Ovary (tissue), 9 donors: ENCODE results near the gene LRP2. TPM values are rescaled to one million over a fixed set of nuclear protein-coding genes. Genes with fewer than 3 reads are reported as not detected.

Experiments
- DNase-seq, 5 donors: peaks; one replicate each; pipeline ENCODE4 v3.0.0-alpha.2; 2019 to 2020
- H3K27ac ChIP-seq, 2 donors: fragments of 200-600 bp; one replicate each; pipeline versions ENCODE4 v1.5.1 to v1.8.0; 2019 to 2022
- H3K27me3 ChIP-seq: fragments of 200-600 bp; one replicate; pipeline ENCODE4 v1.8.0; 2022
- H3K36me3 ChIP-seq: fragments of 200-600 bp; sonication (generic); one replicate; pipeline ENCODE4 v1.5.1; 2019
- H3K4me1 ChIP-seq: one replicate; pipeline ENCODE4 v1.8.1; 2013; ENCODE audit warnings: mild to moderate bottlenecking, moderate library complexity; ENCODE audit not compliant: insufficient read depth
- H3K4me3 ChIP-seq: fragments of 200-600 bp; sonication (generic); one replicate; pipeline ENCODE4 v1.5.1; 2017
- H3K9me3 ChIP-seq, 2 donors: fragments of 200-600 bp in 1 of 2; sonication (generic) in 1 of 2; one replicate each; pipeline versions ENCODE4 v1.5.1 to v1.8.1; 2013 to 2019; ENCODE audit warnings: mild to moderate bottlenecking in 1 of 2, moderate library complexity in 1 of 2
- EP300 ChIP-seq: sonication (generic); formaldehyde crosslinking; IDR thresholded peaks from one replicate; pipeline ENCODE4 v1.6.1; 2017; ENCODE audit warnings: antibody characterized with exemption
- POLR2A ChIP-seq: fragments of 450-650 bp; IDR thresholded peaks from one replicate; pipeline ENCODE4 v1.6.1; 2017; ENCODE audit warnings: antibody characterized with exemption, mild to moderate bottlenecking, moderate library complexity
- WGBS, 3 donors: extraction: QIAGEN DNeasy Blood & Tissue Kit in 1 of 3; methylation state at CpG; one replicate each; pipeline versions ENCODE4 v1.1.5 to v1.1.7; 2013 to 2017; 5-methylcytosine and 5-hydroxymethylcytosine counted together
- intact Hi-C, 4 donors: fragments of 100-400 bp; cut with DNase I; formaldehyde crosslinking; loops; one replicate each; pipeline versions ENCODE4 v1.11.0 to v1.15.1; 2022 to 2023
- polyA plus RNA-seq, 2 donors: library from polyadenylated mRNA; stranded (reverse); fragments of 200-250 nt in 1 of 2; fragments of 350-450 nt in 1 of 2; fragmentation: Illumina TruSeq in 1 of 2; extraction: RNeasy Lipid Tissue Mini Kit (QIAGEN cat#74804) in 1 of 2; gene quantifications; one replicate each; pipeline ENCODE4 v1.2.3, GENCODE V29; 2013 to 2014
- total RNA-seq, 7 donors: library from RNA; depleted of rRNA in 2 of 7; stranded (reverse); fragments of >200 nt in 2 of 7; fragmentation: NEBNext Ultra II Directional in 3 of 7; extraction: Animal tissue kit (Norgen Biotek cat#: 25700) in 3 of 7; gene quantifications; one replicate each; pipeline versions ENCODE4 v1.1.0 to v1.2.4, GENCODE V29; 2016 to 2023
- TF ChIP-seq, protein P1 (sequence below), 3 donors: fragments of 450-650 bp in 2 of 3; fragments of 200-600 bp in 1 of 3; IDR thresholded peaks; one replicate each; pipeline versions ENCODE4 v1.5.1 to v1.8.0; 2016 to 2022; ENCODE audit warnings: antibody characterized with exemption in 3 of 3, mild to moderate bottlenecking in 1 of 3
- donor health status: DM: no; HTN: no; CAD: no; lungs with moderate emphysema.
- donor health status: DM: no; HTN: no; CAD: no.
- donor health status: Bipolar disorder and iron deficiency.
- donor health status: DM: yes; HTN: yes; CAD: no.
- donor health status: DM: no; HTN: no; CAD: no.
- donor health status: DM: yes; HTN: yes; CAD: no.

The LRP2 gene
- total and polyA plus RNA-seq, 9 donors, result 0.01 to 13.4 (median 0.24) TPM

DNA sequence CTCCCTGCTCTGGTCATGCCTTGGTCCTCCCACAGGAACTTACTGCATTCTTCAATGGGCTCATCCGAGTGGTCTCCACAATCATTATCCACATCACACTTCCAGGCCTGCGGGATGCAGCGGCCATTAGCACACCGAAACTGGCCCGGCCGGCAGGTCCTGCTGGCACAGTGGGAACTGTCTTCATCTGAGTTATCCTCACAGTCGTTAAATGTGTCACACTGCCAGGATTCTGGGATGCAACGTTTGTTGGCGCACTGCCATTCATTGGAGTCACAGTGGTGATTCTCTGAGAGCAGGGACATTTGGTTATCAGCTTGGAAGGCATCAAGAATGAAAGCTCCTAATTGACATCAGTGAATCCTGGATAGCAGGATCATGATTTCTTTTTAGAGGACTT lies 188.5 kb downstream of the LRP2 start:
- intact Hi-C loops, result no loop called here
- Histone ChIP-seq H3K4me1 (no peaks in the 10 kb centered on the region), H3K27ac (no peak overlapping the region), H3K36me3 (no peaks in the 10 kb centered on the region), H3K4me3 (no peak overlapping the region), H3K9me3 (no peaks in the 10 kb centered on the region), H3K27me3 (no peaks in the 10 kb centered on the region)
- no peak for DNase-seq
- 66 to 70% (median 69%) methylated on average over 9 of the region's 9 CpGs for WGBS, 3 donors
- TF ChIP-seq POLR2A (no peak), EP300 (no peak)
- TF ChIP-seq, protein P1, sequence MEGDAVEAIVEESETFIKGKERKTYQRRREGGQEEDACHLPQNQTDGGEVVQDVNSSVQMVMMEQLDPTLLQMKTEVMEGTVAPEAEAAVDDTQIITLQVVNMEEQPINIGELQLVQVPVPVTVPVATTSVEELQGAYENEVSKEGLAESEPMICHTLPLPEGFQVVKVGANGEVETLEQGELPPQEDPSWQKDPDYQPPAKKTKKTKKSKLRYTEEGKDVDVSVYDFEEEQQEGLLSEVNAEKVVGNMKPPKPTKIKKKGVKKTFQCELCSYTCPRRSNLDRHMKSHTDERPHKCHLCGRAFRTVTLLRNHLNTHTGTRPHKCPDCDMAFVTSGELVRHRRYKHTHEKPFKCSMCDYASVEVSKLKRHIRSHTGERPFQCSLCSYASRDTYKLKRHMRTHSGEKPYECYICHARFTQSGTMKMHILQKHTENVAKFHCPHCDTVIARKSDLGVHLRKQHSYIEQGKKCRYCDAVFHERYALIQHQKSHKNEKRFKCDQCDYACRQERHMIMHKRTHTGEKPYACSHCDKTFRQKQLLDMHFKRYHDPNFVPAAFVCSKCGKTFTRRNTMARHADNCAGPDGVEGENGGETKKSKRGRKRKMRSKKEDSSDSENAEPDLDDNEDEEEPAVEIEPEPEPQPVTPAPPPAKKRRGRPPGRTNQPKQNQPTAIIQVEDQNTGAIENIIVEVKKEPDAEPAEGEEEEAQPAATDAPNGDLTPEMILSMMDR (IDR thresholded peaks at IDR 0.05), result no peak

- H3K4me1 ChIP-seq, result no peaks in the 10 kb centered on the region
- WGBS, 3 donors, result 60 to 76% (median 76%) methylated on average over 2 of the region's 2 CpGs
- no peak for DNase-seq
- no peaks in the 10 kb centered on the region for H3K36me3 ChIP-seq
- intact Hi-C loops, result no loop called here
- H3K9me3 ChIP-seq, result no peaks in the 10 kb centered on the region
- H3K4me3 ChIP-seq, result no peak overlapping the region
- H3K27ac ChIP-seq, result no peak overlapping the region
- no peaks in the 10 kb centered on the region for H3K27me3 ChIP-seq
- no peak for TF ChIP-seq POLR2A
These were observed 189.4 kb downstream of the LRP2 start for GRCh38 chr2:169172914-169173313.

DNA sequence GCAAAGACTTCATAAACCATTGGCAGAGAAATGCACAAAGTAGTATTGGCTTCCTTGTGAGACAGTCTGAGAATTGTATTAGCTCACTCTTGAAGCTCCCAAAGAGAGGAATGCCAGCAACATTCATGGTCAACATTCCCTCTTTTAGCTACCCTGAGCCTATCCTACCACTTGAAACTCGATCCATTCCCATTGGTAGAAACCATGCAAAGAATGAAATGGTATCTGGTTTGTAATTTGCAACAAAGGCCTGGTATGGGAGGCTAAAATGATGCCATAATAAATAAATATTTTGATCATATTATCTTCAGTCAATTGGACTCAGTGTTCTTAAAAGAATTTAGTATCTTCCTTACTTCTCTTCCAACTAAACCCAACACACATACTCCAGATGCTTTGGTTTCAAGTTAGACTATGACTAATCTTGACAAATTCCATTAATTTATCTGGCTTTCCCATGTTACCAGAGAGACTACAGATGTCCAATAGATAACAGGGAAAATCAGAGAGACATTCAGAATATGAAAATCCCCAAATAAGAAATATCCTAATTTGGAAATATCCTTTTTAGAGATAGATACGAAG lies 190.1 kb downstream of the LRP2 start:
- DNase-seq, result no peak
- H3K36me3 ChIP-seq, result no peaks in the 10 kb centered on the region
- H3K4me1 ChIP-seq, result no peaks in the 10 kb centered on the region
- no peak overlapping the region for H3K4me3 ChIP-seq
- intact Hi-C loops, result no loop called here
- TF ChIP-seq EP300 (no peak), POLR2A (no peak)
- TF ChIP-seq, protein P1 (IDR thresholded peaks at IDR 0.05), result no peak
- no peaks in the 10 kb centered on the region for H3K27me3 ChIP-seq
- H3K27ac ChIP-seq, result no peak overlapping the region
- WGBS, 3 donors, result 65 to 81% (median 72%) methylated on average over 2 of the region's 2 CpGs
- H3K9me3 ChIP-seq, result no peaks in the 10 kb centered on the region

DNA sequence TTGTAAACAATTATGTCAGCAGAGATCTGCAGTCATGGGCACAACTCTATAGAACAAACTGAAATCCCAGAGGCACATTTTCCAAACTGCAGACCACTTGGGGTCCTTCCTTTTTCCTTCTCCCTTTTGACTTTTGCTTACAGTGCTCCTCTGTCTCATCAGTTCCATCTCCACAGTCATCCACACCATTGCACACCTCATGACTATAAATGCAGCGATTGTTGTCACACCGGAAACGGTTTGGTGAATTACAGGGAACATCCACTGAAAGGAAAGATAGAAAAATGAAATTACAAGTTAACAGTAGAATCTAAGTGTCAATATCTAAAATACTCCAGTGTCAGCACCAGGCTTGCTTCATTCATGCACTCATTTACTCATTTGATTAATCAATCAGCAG lies 196.5 kb downstream of the LRP2 start:
- Histone ChIP-seq H3K4me1 (no peaks in the 10 kb centered on the region), H3K9me3 (no peaks in the 10 kb centered on the region), H3K27me3 (no peaks in the 10 kb centered on the region), H3K27ac (no peak overlapping the region), H3K36me3 (no peaks in the 10 kb centered on the region), H3K4me3 (no peak overlapping the region)
- intact Hi-C loops, result no loop called here
- TF ChIP-seq EP300 (no peak), POLR2A (no peak)
- TF ChIP-seq, protein P1 (IDR thresholded peaks at IDR 0.05), result no peak
- WGBS, 3 donors, result 90 to 93% (median 92%) methylated on average over 3 of the region's 3 CpGs
- no peak for DNase-seq

GRCh38 chr2:169164311-169164710 lies 198.0 kb downstream of the LRP2 start:
- H3K27me3 ChIP-seq, result no peaks in the 10 kb centered on the region
- intact Hi-C loops, result no loop called here
- TF ChIP-seq, protein P1 (IDR thresholded peaks at IDR 0.05), result no peak
- TF ChIP-seq POLR2A, result no peak
- no peak for TF ChIP-seq EP300
- no peak for DNase-seq
- H3K4me1 ChIP-seq, result no peaks in the 10 kb centered on the region
- H3K4me3 ChIP-seq, result no peak overlapping the region
- H3K27ac ChIP-seq, result no peak overlapping the region
- WGBS, 3 donors, result 41 to 67% (median 44%) methylated on average over 2 of the region's 2 CpGs
- no peaks in the 10 kb centered on the region for H3K36me3 ChIP-seq
- no peaks in the 10 kb centered on the region for H3K9me3 ChIP-seq
